GM19397 (cell line): ENCODE results near the gene RIMKLA.
A peak's percentile ranks its signal among the peaks of the same experiment; 100 is the strongest.

Experiments
- ATAC-seq: cut with Tn5 transposase; IDR thresholded peaks from one replicate; pipeline ENCODE4 v1.9.1; 2021; ENCODE audit warnings: mild to moderate bottlenecking, moderate library complexity; ENCODE audit not compliant: unreplicated experiment

Gene RIMKLA

DNA sequence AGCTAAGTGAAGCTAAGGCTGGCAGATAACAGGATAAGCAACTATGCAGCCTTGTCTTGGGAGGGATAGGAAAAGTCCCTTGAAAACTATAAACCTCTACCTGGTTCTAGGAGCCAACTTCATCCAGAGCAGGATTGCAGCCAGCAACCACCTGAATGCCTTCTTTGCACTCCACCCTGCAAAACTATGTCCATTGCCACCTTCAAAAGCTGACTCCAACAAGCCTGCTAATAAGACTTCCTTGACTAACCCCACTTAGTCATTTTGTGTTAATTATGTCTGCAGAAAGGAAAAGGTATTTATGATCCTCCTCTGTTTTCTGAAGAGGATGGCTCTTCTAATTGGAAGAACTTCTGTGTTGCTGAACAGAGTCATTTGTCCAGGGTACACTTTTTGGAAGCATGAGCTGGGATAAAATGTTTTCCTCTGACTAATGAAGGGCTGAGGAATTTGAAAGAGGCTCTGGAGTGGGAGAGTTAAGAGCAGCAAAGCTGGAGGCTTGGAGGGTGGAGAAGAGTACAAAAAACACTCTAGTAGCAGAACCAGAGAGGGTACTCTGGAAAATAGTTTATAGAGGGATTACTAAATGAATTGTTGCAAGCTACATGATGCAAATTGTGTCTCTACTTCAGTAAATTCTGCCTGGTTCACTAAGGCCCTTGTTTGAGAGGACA, 9.6 kb upstream of the RIMKLA start:
- ATAC-seq: no peak

DNA sequence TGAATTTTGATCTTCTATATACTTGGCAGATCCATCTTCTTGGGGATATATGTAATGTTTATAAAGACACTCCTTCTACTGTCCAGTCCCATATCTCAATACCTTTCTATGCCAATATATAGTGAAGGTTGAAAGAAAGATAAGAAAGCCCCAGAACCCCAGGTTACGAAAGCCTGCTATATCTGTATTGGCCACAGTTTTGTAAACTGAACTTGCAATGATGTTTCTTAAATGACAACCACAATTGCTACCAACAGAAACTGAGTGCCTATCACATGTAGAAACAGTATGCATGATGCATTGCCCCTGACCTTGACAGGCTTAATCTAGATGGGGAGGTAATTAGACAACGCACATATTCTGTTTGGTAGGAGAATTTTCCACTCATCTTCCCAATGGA, 7.8 kb upstream of the RIMKLA start:
- ATAC-seq: no peak

DNA sequence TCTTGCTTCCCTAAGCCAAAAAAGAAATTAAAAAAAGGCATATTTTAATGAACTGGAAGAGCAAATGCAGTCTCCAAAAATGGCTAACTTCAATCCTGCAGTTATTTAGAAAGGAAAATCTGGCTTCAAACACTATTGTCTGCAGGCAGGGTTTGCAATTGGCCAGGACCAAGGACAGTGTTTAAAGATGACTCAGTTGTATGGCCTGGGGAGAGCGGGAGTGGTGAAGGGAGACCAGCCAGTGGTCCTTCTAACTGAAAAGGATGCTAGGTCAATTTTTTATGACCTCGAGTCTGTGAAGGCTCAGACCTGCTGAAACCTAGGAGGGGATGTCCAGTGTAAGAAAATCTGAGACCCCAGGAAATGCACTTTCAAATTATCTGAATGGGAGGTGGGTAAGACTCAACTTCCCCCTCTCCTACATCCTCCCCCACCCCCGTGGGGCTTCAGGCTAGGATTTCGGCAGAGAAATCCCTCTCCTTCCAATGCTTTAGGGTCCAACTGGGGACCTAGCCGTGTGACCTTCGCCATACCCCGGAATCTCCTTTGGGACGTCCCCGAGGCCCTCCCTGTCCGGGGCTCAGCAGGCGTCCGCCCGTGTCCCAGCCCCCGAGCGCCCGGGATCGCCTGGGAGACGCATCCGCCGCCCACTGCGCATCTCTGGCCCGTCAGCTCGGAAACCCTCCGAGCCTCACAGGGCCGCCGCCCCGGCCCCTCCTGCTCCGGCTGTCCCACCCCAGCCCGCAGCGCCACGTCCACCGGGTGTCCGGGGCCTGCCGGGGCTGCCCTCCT, 602 bp upstream of the RIMKLA start:
- peak; percentile 23 for ATAC-seq

DNA sequence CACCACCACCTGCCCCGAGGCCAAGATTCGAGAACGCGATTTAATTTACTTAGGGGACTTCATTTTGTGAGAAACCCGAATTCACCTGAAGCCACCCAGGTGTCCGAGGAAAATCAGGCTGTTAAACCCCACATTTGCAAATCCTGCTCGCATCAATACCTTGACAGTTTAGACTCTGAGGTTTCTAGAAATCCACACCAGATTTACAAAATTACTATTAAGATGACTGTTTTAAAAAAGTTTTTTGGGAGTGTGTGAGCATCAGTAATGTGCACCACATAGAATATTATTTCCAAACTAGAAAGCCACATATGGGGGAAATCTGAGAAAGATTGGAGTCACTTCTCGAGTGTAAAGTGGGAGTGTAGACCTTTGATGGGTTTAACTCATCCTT, 685 bp downstream of the RIMKLA start:
- no peak for ATAC-seq

DNA sequence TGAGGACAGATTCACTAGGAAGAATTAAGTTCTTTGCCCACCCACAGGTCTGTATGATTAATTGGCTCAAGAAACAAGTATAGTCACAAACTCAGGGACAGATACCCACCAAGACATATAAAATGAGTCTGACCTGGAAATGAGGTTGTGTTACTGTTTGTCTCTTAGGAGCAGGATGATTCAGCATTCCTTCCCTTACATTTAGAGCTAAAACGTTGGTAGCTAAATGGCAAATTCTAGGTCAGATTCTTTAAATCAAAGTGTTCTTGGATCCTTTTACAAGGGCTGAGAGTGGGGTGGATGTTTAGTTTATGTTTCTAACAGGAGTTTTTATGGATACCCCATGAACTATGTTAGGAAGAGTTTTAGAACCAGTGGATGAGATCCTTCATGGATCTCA, 4.7 kb downstream of the RIMKLA start:
- no peak for ATAC-seq

DNA sequence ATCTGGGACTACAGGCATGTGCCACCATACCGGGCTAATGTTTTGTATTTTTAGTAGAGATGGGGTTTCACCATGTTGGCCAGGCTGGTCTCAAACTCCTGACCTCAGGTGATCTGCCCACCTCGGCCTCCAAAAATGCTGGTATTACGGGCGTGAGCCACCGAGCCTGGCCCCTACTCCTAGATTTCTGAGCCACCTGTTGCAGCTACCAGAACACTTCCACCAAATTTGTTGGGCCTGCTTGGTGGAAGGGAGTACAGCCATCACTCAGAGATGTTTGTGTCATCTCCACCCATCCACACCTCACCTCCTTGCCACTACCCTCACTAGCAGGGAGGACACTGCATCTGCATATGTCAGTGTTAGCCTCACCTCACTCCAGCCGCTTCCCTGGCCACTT, 5.5 kb downstream of the RIMKLA start:
- no peak for ATAC-seq

DNA sequence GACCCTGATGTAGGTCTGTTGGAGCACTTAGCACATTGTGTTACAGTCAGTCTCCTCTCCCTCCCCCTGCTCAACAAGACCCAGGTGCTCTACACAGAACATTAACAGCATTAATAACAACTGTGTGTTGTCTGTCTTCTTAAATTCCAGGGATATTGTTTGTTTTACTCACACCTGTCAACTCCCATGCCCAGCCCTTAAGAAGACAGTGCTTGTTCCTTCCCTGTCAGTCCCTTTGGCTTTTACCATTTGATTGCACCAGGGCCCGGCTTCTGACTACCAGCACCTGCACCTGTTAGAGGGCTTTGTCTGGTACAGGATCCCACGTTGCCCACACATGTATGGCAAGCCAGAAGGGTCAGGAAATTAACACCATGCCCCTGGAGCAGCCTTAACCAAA, 11.7 kb downstream of the RIMKLA start:
- no peak for ATAC-seq

DNA sequence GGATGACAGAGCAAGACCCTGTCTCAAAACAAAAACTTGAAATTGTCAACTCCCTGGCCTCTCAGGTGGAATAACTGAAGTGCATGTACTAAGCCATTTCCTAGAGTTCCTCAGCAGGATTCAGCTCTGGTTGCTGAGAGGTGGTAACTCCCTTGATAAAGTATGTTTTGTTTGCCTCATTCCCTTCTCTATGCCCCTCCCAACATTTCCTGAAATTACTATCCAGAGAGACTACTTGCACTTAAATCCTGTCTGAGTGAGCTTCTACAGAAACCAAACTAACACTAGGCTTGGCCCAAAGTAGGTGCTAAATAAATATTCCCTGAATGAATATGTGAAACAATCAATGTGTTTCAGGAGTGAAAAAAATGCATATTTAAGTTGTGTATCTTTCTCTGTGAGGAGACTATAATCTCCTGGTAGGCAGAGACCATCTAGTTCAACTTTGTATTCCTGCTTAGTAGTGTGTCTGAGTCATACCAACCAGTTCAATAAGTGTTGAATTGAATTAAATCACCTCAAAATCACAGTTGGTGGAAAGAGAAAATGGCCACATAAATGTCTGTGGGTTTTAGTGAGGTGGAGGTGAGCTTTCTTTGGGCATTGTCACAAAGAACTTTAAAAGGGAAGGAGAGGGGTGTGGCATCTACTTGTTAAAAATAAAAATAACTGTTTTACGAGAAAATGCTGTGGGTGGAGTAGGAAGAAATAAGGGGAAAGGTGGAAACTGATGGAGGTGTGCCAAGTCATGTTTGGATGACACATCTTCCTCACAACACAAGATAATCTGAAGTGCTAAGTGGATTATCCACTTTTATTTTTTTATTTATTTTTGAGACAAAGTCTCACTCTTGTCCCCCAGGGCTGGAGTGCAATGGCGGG, 12.6 kb downstream of the RIMKLA start:
- no peak for ATAC-seq

DNA sequence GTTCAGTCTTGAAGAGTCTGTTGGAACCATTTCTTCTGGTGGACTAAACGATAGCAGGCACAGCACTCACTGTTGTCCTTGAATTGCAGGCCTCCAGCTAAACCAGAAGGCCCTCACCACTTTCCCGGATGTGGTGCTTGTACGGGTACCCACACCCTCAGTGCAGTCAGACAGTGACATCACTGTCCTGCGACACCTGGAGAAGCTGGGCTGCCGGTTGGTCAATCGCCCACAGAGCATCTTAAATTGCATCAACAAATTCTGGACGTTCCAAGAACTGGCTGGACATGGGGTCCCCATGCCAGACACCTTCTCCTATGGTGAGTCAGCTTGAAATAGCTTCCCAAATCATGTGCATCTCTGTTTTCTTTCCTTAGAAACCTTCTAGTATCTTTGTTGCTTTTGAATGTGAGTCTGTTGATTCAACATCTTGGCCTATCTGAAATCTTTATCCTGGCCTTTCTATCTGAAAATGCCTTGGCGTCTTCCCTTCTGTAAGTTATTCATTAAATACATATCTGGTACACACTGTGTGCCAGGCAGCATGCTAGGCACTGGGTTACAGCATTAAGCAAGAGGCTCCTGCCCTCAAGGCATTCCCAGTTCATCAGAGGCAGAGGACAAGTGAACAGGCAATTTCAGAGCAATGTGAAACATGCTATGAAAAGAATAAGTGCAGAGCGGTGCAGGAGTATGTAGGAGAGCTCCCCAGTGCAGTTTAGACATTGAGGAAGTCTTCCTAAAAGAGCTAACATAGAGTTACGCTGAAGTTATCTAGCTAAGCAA, 18.9 kb downstream of the RIMKLA start:
- no peak for ATAC-seq

DNA sequence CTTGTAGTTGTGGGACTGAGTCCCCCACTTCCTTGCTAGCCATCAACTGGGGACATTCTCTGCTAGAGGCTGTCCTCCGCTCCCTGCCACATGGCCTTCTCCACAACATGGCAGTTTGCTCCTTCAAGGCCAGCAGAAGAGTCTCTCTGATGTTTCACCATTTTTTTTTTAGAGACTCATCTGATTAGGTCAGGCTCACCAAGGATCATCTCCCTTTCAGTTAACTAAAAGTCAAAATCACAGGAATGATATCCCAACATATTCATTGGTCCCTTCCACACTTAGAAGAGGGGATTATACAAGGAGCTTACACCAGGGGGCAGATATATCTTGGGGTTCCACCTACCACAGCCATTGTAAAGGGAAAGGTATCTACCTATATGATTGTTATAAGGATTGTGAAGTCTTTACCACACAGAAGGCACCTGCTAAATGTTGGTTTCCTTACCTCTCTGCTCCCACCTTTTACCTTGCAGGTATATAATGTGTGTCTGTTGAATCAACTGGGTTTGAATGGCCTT, 23.3 kb downstream of the RIMKLA start:
- ATAC-seq: no peak

DNA sequence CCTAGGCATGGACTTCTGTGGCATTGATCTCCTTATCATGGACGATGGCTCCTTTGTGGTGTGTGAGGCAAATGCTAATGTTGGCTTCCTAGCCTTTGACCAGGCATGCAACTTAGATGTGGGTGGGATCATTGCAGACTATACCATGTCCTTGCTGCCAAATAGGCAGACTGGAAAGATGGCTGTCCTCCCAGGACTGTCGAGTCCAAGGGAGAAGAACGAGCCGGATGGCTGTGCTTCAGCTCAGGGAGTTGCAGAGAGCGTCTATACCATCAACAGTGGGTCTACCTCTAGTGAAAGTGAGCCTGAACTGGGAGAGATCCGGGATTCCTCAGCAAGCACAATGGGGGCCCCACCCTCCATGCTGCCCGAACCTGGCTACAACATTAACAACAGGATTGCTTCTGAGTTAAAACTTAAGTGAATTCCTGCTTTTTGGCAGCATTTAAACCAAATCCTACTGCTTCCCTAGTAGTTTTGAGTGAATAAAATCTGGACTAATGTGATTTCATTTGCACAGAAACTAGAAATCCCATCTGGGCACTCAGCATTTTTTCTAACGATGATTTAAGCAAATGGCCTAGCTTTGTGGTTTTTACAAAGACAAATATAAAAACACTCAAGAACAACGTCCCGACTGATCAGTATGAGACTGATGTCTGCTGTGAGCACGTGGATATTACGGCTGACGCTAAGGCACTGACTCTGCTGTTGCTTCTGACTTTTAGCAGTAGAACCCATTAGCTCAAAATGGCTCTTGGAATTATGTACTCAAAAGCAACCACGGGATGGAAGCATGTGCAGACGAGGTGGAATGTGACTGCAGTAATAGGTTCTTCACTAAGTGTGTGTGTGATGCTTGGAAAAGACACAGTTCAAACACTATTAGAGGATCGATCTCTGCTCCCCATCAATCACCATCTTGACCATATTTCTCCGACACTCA, 34.2 kb downstream of the RIMKLA start:
- no peak for ATAC-seq

DNA sequence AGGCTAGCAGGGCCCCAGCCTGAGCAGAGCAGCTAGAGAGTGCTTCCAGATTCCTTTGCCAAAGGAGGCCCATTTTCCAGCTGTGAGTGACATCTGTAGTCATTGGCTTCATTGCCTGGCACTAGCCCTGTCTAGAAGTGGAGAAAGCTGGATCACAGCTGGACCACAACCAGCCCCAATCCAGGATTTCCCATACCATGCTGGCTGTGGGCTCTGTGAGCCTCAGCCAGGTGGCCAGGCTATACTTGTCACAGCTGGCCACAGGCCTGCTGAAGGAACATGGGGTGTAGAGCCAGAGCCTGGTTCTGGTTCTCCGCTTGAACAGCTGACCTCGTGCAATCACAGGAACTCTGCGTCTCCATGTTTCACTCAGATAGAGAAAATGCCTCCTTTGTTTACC, 36.6 kb downstream of the RIMKLA start:
- ATAC-seq: no peak

DNA sequence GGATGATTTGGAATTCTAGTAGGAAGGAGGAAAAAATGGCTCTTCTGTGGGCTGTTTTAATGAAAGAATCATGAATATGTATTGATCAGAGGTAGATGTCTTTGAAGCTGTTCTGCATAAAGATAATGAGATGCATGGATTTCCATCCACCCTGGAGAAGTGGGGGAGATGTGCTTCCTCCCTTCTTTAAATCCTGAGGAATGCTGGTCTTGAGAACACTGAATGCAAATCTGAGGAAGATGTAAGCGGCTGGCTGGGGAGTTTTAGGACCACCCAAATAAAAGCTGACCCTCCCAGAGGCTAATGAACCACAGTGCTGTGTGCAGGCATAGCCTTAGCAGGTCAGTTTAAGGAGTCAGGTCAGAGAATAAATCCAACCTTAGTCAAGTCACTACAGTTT, 37.9 kb downstream of the RIMKLA start:
- ATAC-seq: no peak

DNA sequence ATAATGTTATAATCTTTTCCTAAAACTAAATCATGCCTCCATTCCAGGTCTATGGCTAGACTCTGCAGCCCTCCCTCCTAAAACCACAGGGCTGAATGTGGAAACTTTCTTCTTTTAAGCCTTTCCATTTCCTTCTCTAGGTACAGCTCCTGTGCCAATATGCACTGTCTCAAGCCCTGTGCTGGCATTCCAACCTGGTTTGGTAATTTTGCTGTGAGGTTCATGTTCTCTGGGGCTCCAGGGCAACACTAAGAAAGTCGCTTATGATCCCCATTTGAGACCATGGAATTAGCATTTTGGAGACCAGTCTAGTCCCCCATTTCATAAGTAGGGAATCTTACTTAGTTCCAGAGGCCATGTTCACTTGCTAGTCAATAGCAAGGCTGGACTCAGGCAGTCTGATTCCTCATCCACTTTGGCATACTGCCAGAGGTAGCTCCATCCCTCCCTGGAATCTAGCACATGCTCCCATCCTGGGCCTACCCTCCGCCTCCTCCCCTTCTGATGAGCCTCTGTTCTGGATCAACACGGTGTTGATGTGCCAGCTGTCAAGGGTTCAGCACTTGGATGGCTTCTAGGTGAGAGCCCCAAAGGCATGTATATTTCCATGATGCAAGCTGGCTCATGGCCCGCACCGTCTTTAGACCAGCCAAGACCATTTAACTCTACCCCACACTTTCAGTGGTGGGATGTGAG, 38.7 kb downstream of the RIMKLA start:
- ATAC-seq: no peak

DNA sequence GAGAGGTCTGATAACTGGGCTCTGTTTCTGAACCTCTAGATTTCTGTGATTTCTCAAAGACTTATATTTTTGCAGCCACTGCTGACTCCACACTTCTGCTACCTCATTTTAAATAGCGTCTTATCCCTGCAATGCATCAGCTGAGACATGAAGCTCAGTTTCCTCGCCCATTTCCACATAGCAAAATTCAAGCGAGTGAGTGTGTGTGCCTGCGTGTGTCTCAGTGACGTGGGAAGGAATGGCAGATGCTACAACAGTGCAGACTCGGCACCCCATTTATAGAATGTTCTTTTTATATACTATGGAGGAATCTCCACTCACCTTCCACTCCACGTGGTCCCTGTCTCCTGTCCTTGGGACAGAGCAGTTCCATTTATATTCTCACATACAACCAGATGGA, 39.5 kb downstream of the RIMKLA start:
- ATAC-seq: no peak

DNA sequence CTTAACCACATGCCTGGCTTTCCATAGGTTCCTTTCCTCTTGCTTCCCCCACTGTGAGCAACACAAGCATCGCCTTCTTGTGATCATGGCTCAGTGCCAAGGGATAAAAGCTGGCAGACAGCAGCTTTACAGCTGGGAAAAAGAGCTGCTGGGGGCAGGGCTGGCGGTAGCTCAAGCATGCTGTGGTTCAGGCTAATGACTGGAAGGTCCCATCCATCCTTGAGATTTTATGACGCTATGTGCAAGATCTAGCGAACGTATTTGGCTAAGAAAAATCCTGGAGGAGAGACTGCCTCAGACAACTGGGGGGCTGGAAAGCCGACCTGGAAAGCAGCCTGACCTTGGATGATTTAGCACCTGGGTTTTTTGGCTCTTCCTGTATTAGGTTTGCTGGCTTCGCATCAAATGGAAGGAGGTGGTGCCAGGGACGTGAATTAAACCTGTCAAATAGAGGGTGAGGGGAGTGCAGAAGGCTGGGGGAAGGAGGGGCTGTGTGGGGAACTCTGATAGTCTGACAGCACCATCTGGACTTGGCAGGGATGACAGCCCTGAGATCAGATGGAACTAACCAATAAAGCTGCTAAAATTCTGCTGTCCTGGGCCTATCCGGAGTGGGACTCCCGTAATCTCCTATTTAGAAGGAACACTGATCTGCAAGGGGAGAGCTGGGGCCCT, 40.5 kb downstream of the RIMKLA start:
- no peak for ATAC-seq

DNA sequence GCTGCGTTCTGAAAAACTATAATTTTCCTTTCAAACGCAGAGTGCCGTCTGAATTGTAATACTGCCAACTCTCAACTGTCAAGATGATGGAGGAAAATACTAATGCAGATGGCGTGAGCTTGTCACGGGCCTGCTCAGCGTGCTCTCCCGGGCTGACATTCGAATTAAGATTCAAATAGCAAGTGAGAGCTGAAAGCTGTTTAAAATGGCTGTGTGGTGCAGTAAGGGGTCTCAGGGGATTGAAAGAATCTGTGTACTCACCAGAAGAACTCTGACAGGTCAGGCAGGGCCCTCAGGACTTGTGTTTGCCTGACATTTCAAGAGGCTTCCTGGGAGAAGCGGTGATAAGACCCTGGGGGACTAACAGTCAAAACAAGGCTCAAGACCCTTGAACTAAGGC, 42.1 kb downstream of the RIMKLA start:
- no peak for ATAC-seq

DNA sequence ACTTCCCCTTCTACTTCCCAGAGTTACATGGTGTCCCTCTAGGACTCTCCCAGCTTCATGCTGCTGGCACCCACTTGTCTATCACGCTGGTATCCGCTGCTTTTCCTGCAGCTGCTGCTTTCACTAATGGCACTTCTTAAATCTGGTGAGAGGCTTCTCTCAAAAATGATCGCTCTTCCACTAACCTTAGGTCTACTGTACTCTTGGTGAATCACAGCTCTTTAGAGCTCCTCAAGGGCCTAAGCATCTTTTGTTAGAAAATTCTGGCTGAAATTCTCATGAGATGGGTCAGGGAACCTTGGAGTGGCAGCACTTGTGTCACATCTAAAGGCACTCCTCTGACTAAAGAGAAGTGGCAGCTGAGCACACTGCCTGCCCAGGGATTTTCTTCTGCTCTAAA, 43.1 kb downstream of the RIMKLA start:
- no peak for ATAC-seq
